Glutamatergic neuron (in vitro differentiated cells): Measurements from ENCODE around the gene NTM. TPM values are rescaled to one million over a fixed set of nuclear protein-coding genes. Genes with fewer than 3 reads are reported as not detected.
"Not testable (repeated sequence)": the region's sequence is repeated elsewhere in the genome, so short reads cannot be mapped to it uniquely, and the experiment has no call there.

Experiments used
- DNase-seq: peaks from one replicate; pipeline ENCODE4 v3.0.0; 2022
- H3K27ac Mint-ChIP-seq: one replicate; pipeline ENCODE4 v1.8.0; 2020; ENCODE audit warnings: mild to moderate bottlenecking, mixed read lengths, inconsistent platforms; ENCODE audit not compliant: unreplicated experiment
- H3K27me3 Mint-ChIP-seq: one replicate; pipeline ENCODE4 v1.8.0; 2020; ENCODE audit warnings: mild to moderate bottlenecking, moderate library complexity, mixed read lengths, inconsistent platforms; ENCODE audit not compliant: unreplicated experiment
- H3K36me3 Mint-ChIP-seq: one replicate; pipeline ENCODE4 v1.8.0; 2020; ENCODE audit warnings: mild to moderate bottlenecking, mixed read lengths, inconsistent platforms; ENCODE audit not compliant: unreplicated experiment
- H3K4me1 Mint-ChIP-seq: one replicate; pipeline ENCODE4 v1.8.0; 2020; ENCODE audit warnings: mild to moderate bottlenecking, low read depth, mixed read lengths, inconsistent platforms; ENCODE audit not compliant: unreplicated experiment
- H3K4me3 Mint-ChIP-seq: one replicate; pipeline ENCODE4 v1.8.0; 2020; ENCODE audit warnings: mild to moderate bottlenecking, mixed read lengths, inconsistent platforms; ENCODE audit not compliant: unreplicated experiment
- H3K9me3 Mint-ChIP-seq: one replicate; pipeline ENCODE4 v1.8.0; 2020; ENCODE audit warnings: mild to moderate bottlenecking, moderate library complexity, mixed read lengths, inconsistent platforms; ENCODE audit not compliant: unreplicated experiment
- total RNA-seq: library from RNA; stranded (reverse); fragmentation: NEBNext Ultra II Directional; extraction: Animal tissue kit (Norgen Biotek cat#: 25700); gene quantifications from one replicate; pipeline ENCODE4 v1.2.1, GENCODE V29; 2021; ENCODE audit not compliant: unreplicated experiment
- TF ChIP-seq, protein P1 (sequence below): fragments of 200-600 bp; sonication (generic); IDR thresholded peaks from one replicate; pipeline ENCODE4 v1.5.0; 2021; ENCODE audit not compliant: partially characterized antibody, unreplicated experiment

NTM gene
- total RNA-seq, 1 donor from 2014 or later, result 1.2 TPM

DNA sequence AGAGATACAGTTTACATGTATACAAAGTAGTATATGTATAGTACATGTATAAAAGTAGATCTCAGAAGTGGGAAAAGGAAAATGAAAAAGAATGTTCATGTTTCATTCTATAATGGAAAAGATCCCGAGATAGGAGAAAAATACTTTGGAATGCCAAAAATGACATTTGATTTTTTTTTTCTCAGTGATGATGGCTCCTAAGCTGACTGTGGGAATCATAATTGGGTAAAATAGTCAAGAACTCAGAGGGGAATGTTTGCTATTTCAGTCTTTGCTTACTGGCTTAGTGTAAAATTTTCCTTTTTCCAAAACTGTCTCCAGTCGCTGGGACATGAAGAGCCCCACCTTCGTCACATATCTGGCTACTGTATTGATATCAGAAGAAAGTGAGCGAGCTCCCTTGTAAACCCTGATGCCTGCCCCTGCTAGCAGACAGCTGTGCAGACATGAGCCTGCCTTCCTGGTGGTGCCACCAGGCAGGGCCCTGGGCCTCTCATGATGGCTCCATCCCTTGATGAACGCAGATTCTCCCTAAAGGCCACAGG lies 944.6 kb downstream of the NTM start:
- H3K4me1 Mint-ChIP-seq, result no peaks in the 10 kb centered on the region
- no peak for DNase-seq
- H3K27ac Mint-ChIP-seq, result no peak overlapping the region
- TF ChIP-seq, protein P1, sequence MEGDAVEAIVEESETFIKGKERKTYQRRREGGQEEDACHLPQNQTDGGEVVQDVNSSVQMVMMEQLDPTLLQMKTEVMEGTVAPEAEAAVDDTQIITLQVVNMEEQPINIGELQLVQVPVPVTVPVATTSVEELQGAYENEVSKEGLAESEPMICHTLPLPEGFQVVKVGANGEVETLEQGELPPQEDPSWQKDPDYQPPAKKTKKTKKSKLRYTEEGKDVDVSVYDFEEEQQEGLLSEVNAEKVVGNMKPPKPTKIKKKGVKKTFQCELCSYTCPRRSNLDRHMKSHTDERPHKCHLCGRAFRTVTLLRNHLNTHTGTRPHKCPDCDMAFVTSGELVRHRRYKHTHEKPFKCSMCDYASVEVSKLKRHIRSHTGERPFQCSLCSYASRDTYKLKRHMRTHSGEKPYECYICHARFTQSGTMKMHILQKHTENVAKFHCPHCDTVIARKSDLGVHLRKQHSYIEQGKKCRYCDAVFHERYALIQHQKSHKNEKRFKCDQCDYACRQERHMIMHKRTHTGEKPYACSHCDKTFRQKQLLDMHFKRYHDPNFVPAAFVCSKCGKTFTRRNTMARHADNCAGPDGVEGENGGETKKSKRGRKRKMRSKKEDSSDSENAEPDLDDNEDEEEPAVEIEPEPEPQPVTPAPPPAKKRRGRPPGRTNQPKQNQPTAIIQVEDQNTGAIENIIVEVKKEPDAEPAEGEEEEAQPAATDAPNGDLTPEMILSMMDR, result no peak
- peaks cover 7% of the 10 kb centered on the region for H3K36me3 Mint-ChIP-seq
- no peak overlapping the region for H3K4me3 Mint-ChIP-seq
- H3K9me3 Mint-ChIP-seq, result no peaks in the 10 kb centered on the region
- H3K27me3 Mint-ChIP-seq, result no peaks in the 10 kb centered on the region

DNA sequence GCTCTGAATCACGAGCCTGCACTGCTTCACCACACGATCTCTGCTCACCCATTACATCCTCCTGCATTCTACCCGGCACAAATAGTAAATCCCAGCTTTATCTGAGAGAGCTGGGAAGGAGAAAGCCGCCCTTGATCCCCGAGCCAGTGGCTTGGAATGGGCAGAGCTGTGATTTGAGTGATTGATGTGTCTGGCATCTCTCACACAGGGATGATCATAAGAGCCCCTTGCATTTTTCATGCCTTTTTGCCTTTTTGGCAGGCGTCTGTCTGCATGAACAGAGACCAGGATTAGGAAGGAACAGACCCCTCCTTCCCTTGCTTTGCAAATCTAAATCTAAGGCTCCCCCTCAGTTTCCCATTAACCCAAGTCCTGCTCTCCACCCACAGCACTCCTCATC lies 945.3 kb downstream of the NTM start:
- Mint-ChIP-seq H3K27me3 (no peaks in the 10 kb centered on the region), H3K4me3 (no peak overlapping the region), H3K27ac (no peak overlapping the region), H3K9me3 (no peaks in the 10 kb centered on the region), H3K4me1 (no peaks in the 10 kb centered on the region), H3K36me3 (peaks cover 7% of the 10 kb centered on the region)
- no peak for DNase-seq
- TF ChIP-seq, protein P1, result no peak

DNA sequence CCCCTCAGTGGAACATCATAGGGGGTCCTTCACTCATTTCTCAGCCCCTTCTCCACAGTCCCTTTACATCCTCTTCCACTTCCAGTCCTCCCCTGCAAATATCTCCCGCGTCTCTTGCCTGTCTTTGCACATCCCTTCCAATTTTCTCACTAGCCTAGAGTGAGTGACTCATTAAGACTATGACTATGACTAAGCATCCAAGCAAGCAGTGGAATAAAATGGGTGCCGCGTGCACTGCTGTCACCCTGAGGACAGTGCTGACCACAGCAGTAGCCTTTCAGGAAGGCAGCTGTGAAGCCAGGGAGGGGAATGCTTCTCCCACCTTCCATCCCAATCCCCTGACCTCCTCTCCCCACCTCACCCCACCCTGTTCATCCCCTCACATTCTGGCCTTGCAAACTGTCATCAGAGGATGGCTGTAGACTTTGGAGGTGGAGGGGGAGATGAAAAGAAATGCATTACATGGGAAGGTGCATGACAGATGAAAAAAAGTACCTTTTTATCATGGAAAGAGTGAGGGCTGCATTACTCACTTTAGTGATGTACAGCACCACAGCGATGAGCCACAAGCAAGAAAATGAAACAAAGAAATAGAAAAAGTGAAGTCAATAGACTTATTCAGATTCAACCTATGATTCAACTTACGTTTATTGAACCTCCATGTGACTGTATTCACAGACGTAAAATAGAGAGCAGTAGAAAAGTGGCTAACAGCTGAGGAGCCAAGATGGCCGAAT lies 948.2 kb downstream of the NTM start:
- Mint-ChIP-seq H3K27me3 (peaks cover 2% of the 10 kb centered on the region), H3K9me3 (no peaks in the 10 kb centered on the region), H3K4me1 (no peaks in the 10 kb centered on the region), H3K4me3 (no peak overlapping the region), H3K27ac (no peak overlapping the region), H3K36me3 (peaks cover 7% of the 10 kb centered on the region)
- TF ChIP-seq, protein P1, result no peak
- DNase-seq, result no peak

DNA sequence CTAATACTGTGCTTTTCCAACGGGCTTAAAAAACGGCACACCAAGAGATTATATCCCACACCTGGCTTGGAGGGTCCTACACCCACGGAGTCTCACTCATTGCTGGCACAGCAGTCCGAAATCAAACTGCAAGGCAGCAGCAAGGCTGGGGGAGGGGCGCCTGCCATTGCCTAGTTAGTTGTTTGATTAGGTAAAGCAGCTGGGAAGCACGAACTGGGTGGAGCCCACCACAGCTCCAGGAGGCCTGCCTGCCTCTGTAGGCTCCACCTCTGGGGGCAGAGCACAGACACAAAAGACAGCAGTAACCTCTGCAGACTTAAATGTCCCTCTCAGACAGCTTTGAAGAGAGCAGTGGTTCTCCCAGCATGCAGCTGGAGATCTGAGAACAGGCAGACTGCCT lies 949.0 kb downstream of the NTM start:
- not testable (repeated sequence) for H3K27me3 Mint-ChIP-seq, H3K4me3 Mint-ChIP-seq, H3K9me3 Mint-ChIP-seq, H3K36me3 Mint-ChIP-seq, DNase-seq, H3K4me1 Mint-ChIP-seq, H3K27ac Mint-ChIP-seq

DNA sequence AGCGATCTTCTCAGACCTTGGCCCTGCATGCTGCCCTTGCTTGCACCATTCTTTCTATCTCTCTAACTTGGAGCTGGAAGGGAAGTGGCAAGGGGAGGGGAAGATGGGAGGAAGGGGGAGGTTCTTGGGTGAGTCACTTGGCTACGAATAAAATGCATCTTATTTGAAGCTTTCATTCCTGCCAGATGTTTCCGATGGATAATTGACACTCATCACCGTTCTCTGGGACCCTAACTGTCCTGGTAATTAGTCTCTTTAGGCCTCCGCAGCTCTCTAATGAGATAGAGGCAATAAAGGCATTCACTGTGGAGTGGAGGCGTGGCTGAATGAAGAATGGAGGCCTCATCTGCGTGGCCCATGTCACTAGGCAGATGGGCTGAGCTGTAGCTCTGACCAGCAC lies 960.1 kb downstream of the NTM start:
- peaks cover 5% of the 10 kb centered on the region for H3K27me3 Mint-ChIP-seq
- DNase-seq, result no peak
- TF ChIP-seq, protein P1, result no peak

More for the DNA sequence above, 960.1 kb downstream of the NTM start:
- Mint-ChIP-seq H3K4me1 (peaks cover 8% of the 10 kb centered on the region), H3K4me3 (no peak overlapping the region), H3K36me3 (no peaks in the 10 kb centered on the region), H3K9me3 (peaks cover 2% of the 10 kb centered on the region), H3K27ac (no peak overlapping the region)
